ENCODE data around the gene MMP24. TPM values are rescaled to one million over a fixed set of nuclear protein-coding genes. Genes with fewer than 3 reads are reported as not detected.

MMP24 gene
- polyA plus RNA-seq, 3 donors from 2014 or later, result 0.06 to 0.17 TPM; not detected in 1

DNA sequence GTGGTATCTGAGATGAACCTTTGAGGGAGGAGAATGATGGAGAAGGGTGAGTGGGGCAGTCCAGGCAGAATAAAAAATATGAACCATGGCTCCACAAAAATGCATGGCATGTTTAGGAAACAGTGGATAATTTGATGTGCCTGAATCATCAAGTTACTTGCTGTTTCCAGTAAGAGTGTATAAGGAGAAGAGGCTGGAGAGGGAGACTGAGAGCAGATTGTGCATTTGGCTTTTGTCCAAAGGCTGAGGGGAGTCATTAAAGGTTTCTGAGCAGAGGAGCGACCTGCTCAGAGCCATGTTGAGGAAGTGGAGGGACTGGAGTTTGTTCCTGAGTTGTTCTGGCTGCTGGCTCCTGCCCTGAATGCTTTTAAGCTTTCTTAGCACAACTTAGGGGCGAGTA lies 6.1 kb downstream of the MMP24 start:
- H3K4me3 Mint-ChIP-seq, result no peak overlapping the region
- no peaks in the 10 kb centered on the region for H3K9me3 Mint-ChIP-seq
- no peaks in the 10 kb centered on the region for H3K4me1 Mint-ChIP-seq
- peaks cover 0 to 8% (median 4%) of the 10 kb centered on the region in 3 donors for H3K27me3 Mint-ChIP-seq (ENCODE audit: low read depth in 3 of 3)
- no peak for DNase-seq
- H3K36me3 Mint-ChIP-seq, result peaks cover 18 to 50% (median 25%) of the 10 kb centered on the region in 3 donors
- no peak overlapping the region for H3K27ac Mint-ChIP-seq

DNA sequence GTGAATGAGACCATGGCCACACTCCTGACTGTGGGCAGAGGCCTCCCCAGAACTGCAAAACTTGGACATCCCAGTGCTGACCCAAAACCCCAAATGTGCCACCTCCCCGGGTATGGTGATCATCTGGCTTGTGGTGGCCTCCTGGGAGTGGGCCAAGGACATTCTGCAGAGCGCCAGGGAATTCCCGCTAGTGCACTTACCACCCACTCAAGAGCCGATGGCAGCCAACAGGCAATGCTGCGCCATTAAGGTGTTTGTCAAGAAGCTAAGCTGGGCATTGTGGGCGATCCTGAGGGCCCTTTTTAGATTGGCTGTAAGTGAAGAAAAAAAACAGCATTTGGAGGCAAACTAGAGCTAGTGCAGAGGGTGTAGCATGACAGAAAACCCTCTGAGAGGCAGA lies 9.4 kb downstream of the MMP24 start:
- Mint-ChIP-seq H3K27me3 (ENCODE audit: low read depth in 3 of 3) (peaks cover 0 to 6% (median 4%) of the 10 kb centered on the region in 3 donors), H3K4me3 (no peak overlapping the region), H3K27ac (no peak overlapping the region), H3K36me3 (peaks cover 14 to 34% (median 21%) of the 10 kb centered on the region in 3 donors), H3K4me1 (peaks cover 12 to 22% of the 10 kb centered on the region in 2 donors), H3K9me3 (no peaks in the 10 kb centered on the region)
- no peak for DNase-seq

DNA sequence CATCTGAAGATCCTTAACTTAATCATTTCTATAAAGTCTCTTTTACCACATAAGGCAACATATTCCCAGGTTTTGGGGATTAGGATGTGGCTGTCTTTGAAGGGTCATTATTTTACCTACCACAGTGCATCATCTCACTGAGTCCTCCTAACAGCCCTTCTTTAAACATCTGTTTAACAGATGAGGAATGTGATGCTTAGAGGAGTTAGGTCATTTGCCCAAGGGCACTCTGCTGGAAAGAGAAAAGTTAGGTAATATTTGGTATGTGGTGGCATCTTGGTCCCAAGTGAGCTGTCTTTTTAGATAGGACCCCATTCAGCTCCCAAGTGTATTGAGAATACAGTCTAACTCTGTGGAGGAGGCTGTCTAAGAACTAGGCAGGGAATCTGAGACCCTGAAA lies 11.0 kb downstream of the MMP24 start:
- peaks cover 9 to 24% (median 14%) of the 10 kb centered on the region in 3 donors for H3K36me3 Mint-ChIP-seq
- peaks cover 0 to 6% (median 4%) of the 10 kb centered on the region in 3 donors for H3K27me3 Mint-ChIP-seq (ENCODE audit: low read depth in 3 of 3)
- no peak overlapping the region for H3K4me3 Mint-ChIP-seq
- H3K9me3 Mint-ChIP-seq, result no peaks in the 10 kb centered on the region
- no peak for DNase-seq
- peaks cover 12 to 22% of the 10 kb centered on the region in 2 donors for H3K4me1 Mint-ChIP-seq
- H3K27ac Mint-ChIP-seq, result no peak overlapping the region

DNA sequence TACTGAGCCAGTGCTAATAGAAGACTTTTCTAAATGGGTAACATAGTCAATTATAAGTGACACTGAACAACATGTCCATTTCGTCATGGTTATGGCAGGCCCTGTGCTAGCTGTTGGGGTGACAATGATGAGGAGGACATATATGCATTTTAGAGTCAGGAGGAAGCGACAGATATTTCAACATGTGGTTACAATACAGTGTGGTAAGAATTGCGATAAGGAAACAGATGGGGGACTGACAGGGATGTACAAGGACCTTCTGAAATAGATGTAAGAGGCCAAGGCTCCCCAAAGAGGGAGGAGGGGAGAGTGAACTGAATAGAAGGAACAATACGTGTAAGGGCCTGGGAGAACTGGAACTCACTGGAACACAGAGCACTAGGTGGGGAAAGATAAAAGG lies 11.7 kb downstream of the MMP24 start:
- Mint-ChIP-seq H3K4me1 (peaks cover 12 to 22% of the 10 kb centered on the region in 2 donors), H3K27me3 (ENCODE audit: low read depth in 3 of 3) (peaks cover 0 to 6% (median 4%) of the 10 kb centered on the region in 3 donors), H3K4me3 (no peak overlapping the region), H3K36me3 (peaks cover 9 to 22% (median 14%) of the 10 kb centered on the region in 3 donors), H3K9me3 (no peaks in the 10 kb centered on the region), H3K27ac (peak overlapping the region in 2 of 6 donors; percentile 13 to 61)
- DNase-seq, result no peak

DNA sequence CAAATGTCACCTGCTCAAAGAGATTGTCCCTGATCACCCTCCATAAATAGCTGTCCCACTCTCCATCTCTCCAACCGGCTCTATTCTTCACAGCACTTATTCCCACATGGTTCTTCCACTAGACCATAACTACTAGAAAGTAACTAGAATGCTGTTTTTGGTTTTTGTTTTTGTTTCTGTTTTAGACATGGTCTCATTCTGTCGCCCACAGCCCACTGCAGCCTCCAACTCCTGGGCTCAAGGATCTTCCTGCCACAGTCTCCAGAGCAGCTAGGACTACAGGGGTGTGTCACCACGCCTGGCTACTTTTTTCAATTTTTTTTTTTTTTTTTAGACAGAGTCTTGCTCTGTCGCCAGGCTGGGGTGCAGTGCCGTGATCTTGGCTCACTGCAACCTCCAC lies 12.2 kb downstream of the MMP24 start:
- Mint-ChIP-seq H3K4me1 (peaks cover 12 to 22% of the 10 kb centered on the region in 2 donors), H3K27ac (peak overlapping the region in 3 of 6 donors; percentile 13 to 73 (median 22)), H3K9me3 (no peaks in the 10 kb centered on the region), H3K27me3 (ENCODE audit: low read depth in 3 of 3) (peaks cover 0 to 6% (median 4%) of the 10 kb centered on the region in 3 donors), H3K36me3 (peaks cover 9 to 22% (median 14%) of the 10 kb centered on the region in 3 donors), H3K4me3 (peak overlapping the region in 1 of 5 donors; percentile 8)
- DNase-seq, result peak in 1 of 3 donors; percentile 5

DNA sequence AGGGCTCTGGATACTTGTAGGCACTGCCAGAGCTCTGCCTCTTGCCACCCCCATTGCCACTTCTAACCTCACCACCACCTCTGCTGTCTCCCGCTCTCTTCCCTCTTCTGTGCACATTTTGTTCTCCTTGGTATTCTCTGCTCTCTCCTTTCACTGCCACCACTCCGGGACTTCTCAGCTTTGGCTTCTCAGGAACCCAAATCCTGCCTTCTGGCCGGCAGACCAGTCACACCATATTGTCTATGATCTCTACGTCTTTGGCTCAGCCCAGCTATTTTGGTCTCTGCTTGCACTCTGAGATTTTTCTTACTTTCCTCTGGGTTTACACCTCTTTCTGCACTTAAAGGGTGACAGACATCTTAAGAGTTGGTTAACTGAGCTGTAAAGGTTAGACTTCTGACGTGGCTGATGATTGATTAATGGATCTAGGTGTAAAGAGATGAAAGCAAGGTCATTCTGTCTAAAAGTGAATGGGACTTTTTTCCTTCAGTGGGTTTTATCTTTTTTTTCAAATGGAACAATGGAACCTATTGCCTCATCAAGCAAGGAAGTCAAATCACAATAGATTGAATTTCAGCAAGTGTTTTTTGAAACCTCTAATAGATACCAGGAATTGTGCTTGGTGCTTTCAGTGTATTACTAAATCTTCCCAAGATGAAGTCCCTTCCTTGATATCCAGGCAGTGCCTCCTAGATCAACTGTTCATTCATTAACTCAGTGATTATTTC lies 13.8 kb downstream of the MMP24 start:
- Mint-ChIP-seq H3K27me3 (ENCODE audit: low read depth in 3 of 3) (peaks cover 0 to 6% (median 4%) of the 10 kb centered on the region in 3 donors), H3K36me3 (peaks cover 0 to 14% (median 4%) of the 10 kb centered on the region in 3 donors), H3K4me1 (peaks cover 12 to 22% of the 10 kb centered on the region in 2 donors), H3K4me3 (no peak overlapping the region), H3K27ac (peak overlapping the region in 4 of 6 donors; percentile 10 to 77 (median 22)), H3K9me3 (no peaks in the 10 kb centered on the region)
- peak in 2 of 3 donors; percentile 2 to 20 for DNase-seq

GRCh38 chr20:35240811-35241293 lies 14.4 kb downstream of the MMP24 start:
- H3K4me1 Mint-ChIP-seq, result peaks cover 12 to 22% of the 10 kb centered on the region in 2 donors
- no peaks in the 10 kb centered on the region for H3K9me3 Mint-ChIP-seq
- no peak for DNase-seq
- peaks cover 0 to 11% (median 4%) of the 10 kb centered on the region in 3 donors for H3K36me3 Mint-ChIP-seq
- peaks cover 0 to 6% (median 4%) of the 10 kb centered on the region in 3 donors for H3K27me3 Mint-ChIP-seq (ENCODE audit: low read depth in 3 of 3)
- H3K4me3 Mint-ChIP-seq, result no peak overlapping the region
- peak overlapping the region in 2 of 6 donors; percentile 31 to 67 for H3K27ac Mint-ChIP-seq

DNA sequence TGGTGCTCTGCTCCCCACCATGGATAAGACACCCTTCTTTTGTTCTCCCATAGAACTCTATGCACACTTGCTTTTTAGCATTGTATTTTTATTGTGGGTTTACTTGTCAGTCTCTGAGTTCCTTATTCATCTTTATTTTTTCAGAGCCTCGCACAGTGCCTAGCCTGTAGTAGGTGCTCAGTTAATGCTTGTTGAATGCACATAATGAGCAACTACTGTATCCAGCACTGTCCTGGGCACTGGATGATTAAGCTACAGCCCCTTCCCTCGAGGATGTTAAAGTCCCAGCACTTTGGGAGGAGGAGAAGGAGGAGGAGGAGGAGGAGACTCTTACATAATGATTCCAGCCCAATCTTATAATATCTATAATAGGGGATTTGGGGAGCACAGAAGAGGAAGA lies 16.8 kb downstream of the MMP24 start:
- Mint-ChIP-seq H3K27me3 (ENCODE audit: low read depth in 3 of 3) (peaks cover 0 to 4% (median 1%) of the 10 kb centered on the region in 3 donors), H3K4me1 (peaks cover 14 to 16% of the 10 kb centered on the region in 2 donors), H3K4me3 (no peak overlapping the region), H3K9me3 (no peaks in the 10 kb centered on the region), H3K36me3 (peaks cover 0 to 8% (median 5%) of the 10 kb centered on the region in 3 donors), H3K27ac (peak overlapping the region in 1 of 6 donors; percentile 7)
- no peak for DNase-seq

- Mint-ChIP-seq H3K27me3 (ENCODE audit: low read depth in 3 of 3) (peaks cover 0 to 4% (median 3%) of the 10 kb centered on the region in 3 donors), H3K9me3 (no peaks in the 10 kb centered on the region), H3K27ac (no peak overlapping the region), H3K4me1 (peaks cover 9 to 10% of the 10 kb centered on the region in 2 donors), H3K4me3 (no peak overlapping the region), H3K36me3 (peaks cover 0 to 8% (median 5%) of the 10 kb centered on the region in 3 donors)
- no peak for DNase-seq
Observed at GRCh38 chr20:35243986-35244385, 17.5 kb downstream of the MMP24 start.

GRCh38 chr20:35246723-35247122 lies 20.2 kb downstream of the MMP24 start:
- Mint-ChIP-seq H3K4me1 (peaks cover 15 to 23% of the 10 kb centered on the region in 2 donors), H3K4me3 (no peak overlapping the region), H3K27ac (no peak overlapping the region), H3K27me3 (ENCODE audit: low read depth in 3 of 3) (peaks cover 2 to 8% (median 2%) of the 10 kb centered on the region in 3 donors), H3K9me3 (no peaks in the 10 kb centered on the region), H3K36me3 (peaks cover 0 to 8% (median 5%) of the 10 kb centered on the region in 3 donors)
- DNase-seq, result no peak

DNA sequence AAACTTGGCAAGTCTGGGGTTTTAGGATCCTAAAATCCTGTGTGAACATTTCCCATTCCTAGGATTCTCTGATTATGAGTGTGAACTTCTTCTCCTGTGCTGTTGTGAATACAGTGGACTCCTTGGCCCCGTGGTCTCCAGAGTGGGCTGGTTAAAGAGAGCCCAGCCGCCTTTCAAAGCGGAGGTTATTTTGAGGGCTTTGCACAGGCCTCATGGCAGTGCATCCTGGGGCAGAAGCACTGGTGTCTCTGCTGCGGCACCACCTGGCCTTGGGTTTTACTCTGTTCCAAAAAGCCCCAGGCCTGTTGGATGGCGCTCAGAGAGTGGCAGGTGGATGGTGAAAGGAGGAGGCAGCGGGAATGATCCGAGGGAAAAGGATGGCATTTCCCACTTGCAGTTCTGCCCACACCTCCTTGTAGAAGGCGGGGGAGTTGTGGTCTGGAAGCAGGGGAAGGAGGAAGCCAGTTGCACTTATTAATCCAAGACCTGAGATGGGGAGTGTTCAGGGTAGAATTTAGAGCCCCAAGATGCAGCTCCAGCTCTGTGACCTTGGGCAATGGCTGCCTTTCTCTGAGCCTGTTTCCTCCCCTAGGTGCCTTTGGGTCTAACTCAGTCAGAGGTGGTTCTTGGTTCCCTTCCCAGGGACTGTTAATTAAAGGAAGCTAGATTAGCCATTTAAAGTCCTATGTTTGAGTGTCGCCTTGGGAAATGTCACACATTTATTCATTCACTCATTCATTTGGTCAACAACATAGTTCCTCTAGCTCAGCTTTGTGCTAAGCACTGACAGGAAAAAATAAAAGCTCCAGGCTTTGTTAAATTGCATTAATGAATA lies 22.4 kb downstream of the MMP24 start:
- no peak for DNase-seq
- H3K4me3 Mint-ChIP-seq, result no peak overlapping the region
- H3K27me3 Mint-ChIP-seq (ENCODE audit: low read depth in 3 of 3), result peaks cover 7 to 12% (median 8%) of the 10 kb centered on the region in 3 donors
- peaks cover 33 to 38% of the 10 kb centered on the region in 2 donors for H3K4me1 Mint-ChIP-seq
- H3K9me3 Mint-ChIP-seq, result no peaks in the 10 kb centered on the region
- H3K36me3 Mint-ChIP-seq, result peaks cover 0 to 8% (median 5%) of the 10 kb centered on the region in 3 donors
- peak overlapping the region in 4 of 6 donors; percentile 2 to 41 (median 26) for H3K27ac Mint-ChIP-seq

DNA sequence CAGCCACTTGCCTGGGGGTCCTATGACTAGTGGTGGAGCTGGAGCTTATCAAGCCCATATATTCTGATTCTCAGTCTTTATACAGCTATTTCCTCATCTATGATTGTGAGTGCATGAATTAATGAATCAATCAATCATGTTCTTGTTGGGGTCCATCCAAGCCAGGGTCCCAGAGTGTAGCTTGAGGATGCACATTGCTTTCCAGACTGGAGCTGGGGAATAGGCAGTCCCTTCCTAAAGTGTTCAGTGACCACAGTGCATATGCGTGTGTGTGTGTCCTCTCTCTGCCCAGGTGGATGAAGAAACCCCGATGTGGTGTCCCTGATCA lies 25.1 kb downstream of the MMP24 start:
- H3K27ac Mint-ChIP-seq, result peak overlapping the region; percentile 94 to 100 (median 99)
- peaks cover 6 to 8% (median 6%) of the 10 kb centered on the region in 3 donors for H3K36me3 Mint-ChIP-seq
- H3K27me3 Mint-ChIP-seq (ENCODE audit: low read depth in 3 of 3), result peaks cover 7 to 12% (median 8%) of the 10 kb centered on the region in 3 donors
- peaks cover 38 to 44% of the 10 kb centered on the region in 2 donors for H3K4me1 Mint-ChIP-seq
- no peaks in the 10 kb centered on the region for H3K9me3 Mint-ChIP-seq
- DNase-seq, result no peak
- H3K4me3 Mint-ChIP-seq, result peak overlapping the region; percentile 71 to 83 (median 80)

DNA sequence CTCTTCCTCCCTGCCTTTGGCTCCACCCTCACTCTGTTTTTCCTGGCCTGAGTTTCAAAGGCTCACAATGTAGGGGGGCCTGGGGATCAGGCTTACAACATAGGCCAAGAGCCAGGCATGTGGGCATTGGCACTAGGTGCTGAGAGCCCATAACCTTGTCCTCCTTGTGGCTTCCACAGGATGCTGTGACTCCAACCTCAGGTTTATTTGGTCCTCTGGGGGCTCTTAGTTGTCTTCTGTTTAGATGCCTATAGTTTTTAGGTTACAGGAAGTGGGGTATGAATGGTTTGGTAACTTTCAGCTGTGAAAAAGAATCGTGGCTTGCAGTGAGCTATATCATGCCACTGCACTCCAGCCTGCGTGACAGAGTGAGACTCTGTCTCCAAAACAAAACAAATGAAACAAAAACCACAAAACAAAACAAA lies 25.6 kb downstream of the MMP24 start:
- Mint-ChIP-seq H3K36me3 (peaks cover 6 to 8% (median 7%) of the 10 kb centered on the region in 3 donors), H3K27me3 (ENCODE audit: low read depth in 3 of 3) (peaks cover 7 to 12% (median 9%) of the 10 kb centered on the region in 3 donors)

More for the DNA sequence above, 25.6 kb downstream of the MMP24 start:
- peak; percentile 84 to 90 (median 88) for DNase-seq
- peaks cover 38 to 44% of the 10 kb centered on the region in 2 donors for H3K4me1 Mint-ChIP-seq
- H3K27ac Mint-ChIP-seq, result peak overlapping the region; percentile 94 to 100 (median 99)
- H3K4me3 Mint-ChIP-seq, result peak overlapping the region; percentile 71 to 83 (median 80)
- H3K9me3 Mint-ChIP-seq, result no peaks in the 10 kb centered on the region
